Panc1 (cell line): ENCODE data around the gene NANS. TPM values are rescaled to one million over a fixed set of nuclear protein-coding genes. Genes with fewer than 3 reads are reported as not detected.

Experiments used
- ATAC-seq: fragments of 200-7000 bp; cut with Tn5 transposase; 2 replicates; pipeline ENCODE4 v1.9.1; 2020; ENCODE audit warnings: mild to moderate bottlenecking, moderate library complexity
- BruUV-seq: library from RNA; stranded (reverse); fragments of 400-500 nt; replicated peaks from 2 replicates; lab custom pipeline; 2021; lab: Mats Ljungman, UMichigan
- CTCF ChIA-PET: fragments of 300-600 bp; sonication (Branson Sonifier 250); formaldehyde crosslinking; loops from one replicate; lab custom pipeline; 2022; ENCODE audit warnings: antibody characterized with exemption; lab: Charles Lee
- POLR2A ChIA-PET: fragments of 300-600 bp; sonication (Branson Sonifier 250); formaldehyde crosslinking; loops from one replicate; lab custom pipeline; 2022; ENCODE audit warnings: antibody characterized with exemption; lab: Charles Lee
- DNase-seq: peaks from one replicate; pipeline ENCODE4 v3.0.0-alpha.2; 2010; ENCODE audit warnings: low read depth, low spot score
- H3K27ac ChIP-seq: 2 replicates; pipeline ENCODE4 v1.5.1; 2011; ENCODE audit warnings: mild to moderate bottlenecking, low read length, inconsistent platforms
- H3K27me3 ChIP-seq: fragments of 200-500 bp; sonication (Bioruptor generic); 2 replicates; pipeline ENCODE4 v1.6.0; 2014; ENCODE audit warnings: low read length, inconsistent platforms; ENCODE audit not compliant: control insufficient read depth, insufficient read depth
- H3K36me3 ChIP-seq: fragments of 200-500 bp; sonication (Bioruptor generic); 2 replicates; pipeline ENCODE4 v1.5.1; 2014; ENCODE audit warnings: inconsistent platforms, mild to moderate bottlenecking, low read length, moderate library complexity; ENCODE audit not compliant: control insufficient read depth, insufficient read depth
- H3K4me1 ChIP-seq: 2 replicates; pipeline ENCODE4 v1.5.1; 2011; ENCODE audit warnings: inconsistent platforms, mild to moderate bottlenecking, low read length, moderate library complexity; ENCODE audit not compliant: control insufficient read depth, insufficient read depth
- H3K4me3 ChIP-seq, 2 experiments: 2 replicates each; pipeline ENCODE4 v1.5.1; 2011 to 2012; ENCODE audit warnings: low read depth in 2 of 2, low read length in 2 of 2, mild to moderate bottlenecking in 2 of 2, inconsistent platforms in 1 of 2, moderate library complexity in 1 of 2
- H3K9me3 ChIP-seq: fragments of 200-500 bp; sonication (Bioruptor generic); 2 replicates; pipeline ENCODE4 v1.5.1; 2014; ENCODE audit warnings: low read depth, mild to moderate bottlenecking, inconsistent platforms, low read length, moderate library complexity; ENCODE audit not compliant: control insufficient read depth, insufficient read depth
- POLR2AphosphoS5 ChIP-seq: IDR thresholded peaks from 2 replicates; pipeline ENCODE4 v1.6.1; 2012; ENCODE audit warnings: mild to moderate bottlenecking, low read depth, low read length, moderate library complexity
- REST ChIP-seq, 2 experiments: IDR thresholded peaks; 2 replicates each; pipeline ENCODE4 v1.6.1; 2011 to 2012; ENCODE audit warnings: low read depth in 2 of 2, control low read depth in 1 of 2, low read length in 1 of 2, mild to moderate bottlenecking in 1 of 2, moderate library complexity in 1 of 2; ENCODE audit not compliant: insufficient read depth in 1 of 2
- SIN3A ChIP-seq: IDR thresholded peaks from 2 replicates; pipeline ENCODE4 v1.6.1; 2012; ENCODE audit warnings: low read depth, mild to moderate bottlenecking, low read length, moderate library complexity, borderline replicate concordance; ENCODE audit not compliant: insufficient read depth
- TCF7L2 ChIP-seq: IDR thresholded peaks from 2 replicates; pipeline ENCODE4 v1.6.1; 2011; ENCODE audit warnings: mild to moderate bottlenecking, low read depth, low read length, inconsistent platforms
- in situ Hi-C: cut with HindIII; loops from 2 replicates; pipeline ENCODE4 v1.10.0; 2016; ENCODE audit warnings: low sequenced_read_pairs, low pct_unique_long_range_greater_than_20kb
- intact Hi-C: fragments of 100-400 bp; cut with micrococcal nuclease; formaldehyde crosslinking; loops from one replicate; pipeline ENCODE4 v1.10.0; 2022; ENCODE audit not compliant: unreplicated experiment
- total RNA-seq: library from RNA; stranded (reverse); gene quantifications from one replicate; pipeline ENCODE4 v1.2.1, GENCODE V29; 2021; ENCODE audit not compliant: unreplicated experiment
- TF ChIP-seq, protein P1 (sequence below): fragments of 450-650 bp; IDR thresholded peaks from 2 replicates; pipeline ENCODE4 v1.5.1; 2017; ENCODE audit warnings: mild to moderate bottlenecking

The NANS gene
- total RNA-seq, 1 experiment from 2014 or later: 41.0 TPM

GRCh38 chr9:98127226-98127625 is 70.7 kb downstream of the NANS start:
- ChIA-PET CTCF (no interaction called here), POLR2A (no interaction called here)
- Histone ChIP-seq H3K36me3 (no peaks in the 10 kb centered on the region), H3K4me1 (no peaks in the 10 kb centered on the region), H3K27me3 (no peaks in the 10 kb centered on the region), H3K4me3 (no peak overlapping the region), H3K9me3 (no peaks in the 10 kb centered on the region), H3K27ac (no peak overlapping the region)
- in situ Hi-C loops: no loop called here
- TF ChIP-seq, protein P1, sequence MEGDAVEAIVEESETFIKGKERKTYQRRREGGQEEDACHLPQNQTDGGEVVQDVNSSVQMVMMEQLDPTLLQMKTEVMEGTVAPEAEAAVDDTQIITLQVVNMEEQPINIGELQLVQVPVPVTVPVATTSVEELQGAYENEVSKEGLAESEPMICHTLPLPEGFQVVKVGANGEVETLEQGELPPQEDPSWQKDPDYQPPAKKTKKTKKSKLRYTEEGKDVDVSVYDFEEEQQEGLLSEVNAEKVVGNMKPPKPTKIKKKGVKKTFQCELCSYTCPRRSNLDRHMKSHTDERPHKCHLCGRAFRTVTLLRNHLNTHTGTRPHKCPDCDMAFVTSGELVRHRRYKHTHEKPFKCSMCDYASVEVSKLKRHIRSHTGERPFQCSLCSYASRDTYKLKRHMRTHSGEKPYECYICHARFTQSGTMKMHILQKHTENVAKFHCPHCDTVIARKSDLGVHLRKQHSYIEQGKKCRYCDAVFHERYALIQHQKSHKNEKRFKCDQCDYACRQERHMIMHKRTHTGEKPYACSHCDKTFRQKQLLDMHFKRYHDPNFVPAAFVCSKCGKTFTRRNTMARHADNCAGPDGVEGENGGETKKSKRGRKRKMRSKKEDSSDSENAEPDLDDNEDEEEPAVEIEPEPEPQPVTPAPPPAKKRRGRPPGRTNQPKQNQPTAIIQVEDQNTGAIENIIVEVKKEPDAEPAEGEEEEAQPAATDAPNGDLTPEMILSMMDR: no peak
- BruUV-seq: no TSS peak
- DNase-seq: no peak
- intact Hi-C loops: no loop called here
- ATAC-seq: no peak

DNA sequence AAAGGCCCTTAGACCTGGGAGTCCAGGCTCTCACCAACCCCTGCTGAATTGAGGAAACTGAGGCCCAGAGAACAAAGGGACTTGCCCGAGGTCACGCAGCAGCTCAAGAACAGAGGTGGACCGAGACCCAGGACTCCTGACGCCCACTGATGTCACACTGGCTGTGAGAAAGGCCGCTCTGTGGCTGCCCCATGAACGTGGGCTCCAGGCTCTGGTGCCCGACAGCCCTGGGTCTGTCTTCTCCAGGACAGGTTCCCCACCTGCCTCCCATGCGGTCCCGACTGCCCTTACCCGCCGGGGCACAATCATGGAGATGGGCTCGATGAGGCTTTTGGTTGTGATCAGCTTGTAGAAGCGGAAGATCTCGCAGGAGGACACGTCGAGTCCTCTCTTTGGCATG is 71.8 kb downstream of the NANS start:
- POLR2A ChIA-PET: no interaction called here
- H3K27me3 ChIP-seq: no peaks in the 10 kb centered on the region
- no peak for ATAC-seq
- no peaks in the 10 kb centered on the region for H3K9me3 ChIP-seq
- CTCF ChIA-PET: no interaction called here
- in situ Hi-C loops: no loop called here
- intact Hi-C loops: no loop called here
- TF ChIP-seq REST (IDR thresholded peaks at IDR 0.05; ENCODE audit: insufficient read depth in 1 of 2, low read depth in 2 of 2, low read length in 1 of 2) (no peak), POLR2AphosphoS5 (no peak), TCF7L2 (no peak), SIN3A (no peak)
- TF ChIP-seq, protein P1: no peak
- H3K36me3 ChIP-seq: no peaks in the 10 kb centered on the region
- no peak overlapping the region for H3K4me3 ChIP-seq
- H3K4me1 ChIP-seq: no peaks in the 10 kb centered on the region
- no peak for DNase-seq
- BruUV-seq: no TSS peak
- H3K27ac ChIP-seq: no peak overlapping the region
